PC-3 (cell line): ENCODE data around the gene ANKS1B. TPM values are rescaled to one million over a fixed set of nuclear protein-coding genes. Genes with fewer than 3 reads are reported as not detected.
A peak's percentile ranks its signal among the peaks of the same experiment; 100 is the strongest.

Experiments used
- ATAC-seq: fragments of 200-7000 bp; cut with Tn5 transposase; 2 replicates; pipeline ENCODE4 v1.9.1; 2020; ENCODE audit warnings: mild to moderate bottlenecking, moderate library complexity
- BruUV-seq: library from RNA; stranded (reverse); fragments of 400-500 nt; replicated peaks from 2 replicates; lab custom pipeline; 2021; lab: Mats Ljungman, UMichigan
- CTCF ChIA-PET: fragments of 300-600 bp; sonication (Branson Sonifier 250); formaldehyde crosslinking; loops from one replicate; lab custom pipeline; 2022; ENCODE audit warnings: antibody characterized with exemption; lab: Charles Lee
- POLR2A ChIA-PET: fragments of 300-600 bp; sonication (Branson Sonifier 250); formaldehyde crosslinking; loops from one replicate; lab custom pipeline; 2022; ENCODE audit warnings: antibody characterized with exemption; ENCODE audit not compliant: unreplicated experiment; lab: Charles Lee
- DNase-seq: peaks from one replicate; pipeline ENCODE4 v3.0.0-alpha.2; 2015
- H2AFZ ChIP-seq: fragments of 300-600 bp; sonication (generic); 2 replicates; pipeline ENCODE4 v1.6.0; 2016; ENCODE audit warnings: antibody characterized with exemption, low read length
- H3F3A ChIP-seq: fragments of 300-600 bp; sonication (generic); one replicate; pipeline ENCODE4 v1.6.0; 2017; ENCODE audit warnings: antibody characterized with exemption, low read length, control low read depth, mild to moderate bottlenecking; ENCODE audit not compliant: unreplicated experiment
- H3K27ac ChIP-seq: fragments of 300-600 bp; sonication (generic); 2 replicates; pipeline ENCODE4 v1.5.1; 2016; ENCODE audit warnings: mild to moderate bottlenecking, low read length
- H3K27me3 ChIP-seq: fragments of 300-600 bp; sonication (generic); 2 replicates; pipeline ENCODE4 v1.6.1; 2016; ENCODE audit warnings: low read length, mixed read lengths
- H3K36me3 ChIP-seq: fragments of 300-600 bp; sonication (generic); 2 replicates; pipeline ENCODE4 v1.6.1; 2016; ENCODE audit warnings: low read depth, mixed run types, low read length, mixed read lengths
- H3K4me1 ChIP-seq: fragments of 300-600 bp; sonication (generic); 2 replicates; pipeline ENCODE4 v1.5.1; 2016; ENCODE audit warnings: low read length; ENCODE audit not compliant: insufficient read depth
- H3K4me2 ChIP-seq: fragments of 300-600 bp; sonication (generic); 2 replicates; pipeline ENCODE4 v1.6.0; 2016; ENCODE audit warnings: low read length
- H3K4me3 ChIP-seq: fragments of 300-600 bp; sonication (generic); 2 replicates; pipeline ENCODE4 v1.5.1; 2016; ENCODE audit warnings: mild to moderate bottlenecking, low read length, mixed read lengths
- H3K79me2 ChIP-seq: fragments of 300-600 bp; sonication (generic); 2 replicates; pipeline ENCODE4 v1.6.1; 2017; ENCODE audit warnings: low read length, mixed read lengths
- H3K9ac ChIP-seq: fragments of 300-600 bp; sonication (generic); 2 replicates; pipeline ENCODE4 v1.6.0; 2016; ENCODE audit warnings: mild to moderate bottlenecking, low read length
- H3K9me2 ChIP-seq: fragments of 300-600 bp; sonication (generic); replicated peaks from 2 replicates; pipeline ENCODE4 v1.6.1; 2016; ENCODE audit warnings: mixed run types, low read length, mixed read lengths
- H3K9me3 ChIP-seq: fragments of 300-600 bp; sonication (generic); 2 replicates; pipeline ENCODE4 v1.6.1; 2016; ENCODE audit warnings: low read length, mixed read lengths
- H4K20me1 ChIP-seq: fragments of 300-600 bp; sonication (generic); 2 replicates; pipeline ENCODE4 v1.6.1; 2016; ENCODE audit warnings: low read length, mixed read lengths
- CTCF ChIP-seq: fragments of 300-600 bp; sonication (generic); conservative IDR thresholded peaks from 2 replicates; pipeline ENCODE4 v1.5.1; 2017; ENCODE audit warnings: antibody characterized with exemption, low read depth, mild to moderate bottlenecking, low read length
- EZH2 ChIP-seq: fragments of 300-600 bp; sonication (generic); IDR thresholded peaks from one replicate; pipeline ENCODE4 v1.6.1; 2017; ENCODE audit warnings: antibody characterized with exemption, mild to moderate bottlenecking, low read length; ENCODE audit not compliant: unreplicated experiment
- EZH2phosphoT487 ChIP-seq: fragments of 300-600 bp; sonication (generic); IDR thresholded peaks from 2 replicates; pipeline ENCODE4 v1.6.1; 2018; ENCODE audit warnings: mild to moderate bottlenecking, antibody characterized with exemption, low read length, borderline replicate concordance
- intact Hi-C: fragments of 100-400 bp; cut with micrococcal nuclease; formaldehyde crosslinking; loops from 2 replicates; pipeline ENCODE4 v1.9.0; 2023
- total RNA-seq: library from RNA; depleted of rRNA; stranded (reverse); fragments of >200 nt; gene quantifications from 2 replicates; pipeline ENCODE4 v1.2.3, GENCODE V29; 2014

ANKS1B gene
- total RNA-seq, 1 experiment from 2014 or later = 0.07 TPM

- H2AFZ ChIP-seq = no peak overlapping the region
- H4K20me1 ChIP-seq = no peaks in the 10 kb centered on the region
- H3K4me1 ChIP-seq = no peaks in the 10 kb centered on the region
- H3K4me2 ChIP-seq = no peak overlapping the region
- H3K9me2 ChIP-seq = no peaks in the 10 kb centered on the region
- H3K36me3 ChIP-seq = no peaks in the 10 kb centered on the region
- intact Hi-C loops = no loop called here
- no peaks in the 10 kb centered on the region for H3F3A ChIP-seq
- no peak overlapping the region for H3K27ac ChIP-seq
- no peak overlapping the region for H3K9ac ChIP-seq
- DNase-seq = no peak
- peaks cover 8% of the 10 kb centered on the region; the same call in 1 of the 2 replicates for H3K27me3 ChIP-seq
- H3K79me2 ChIP-seq = no peaks in the 10 kb centered on the region
- ATAC-seq = no peak
- H3K4me3 ChIP-seq = no peak overlapping the region
- no peaks in the 10 kb centered on the region for H3K9me3 ChIP-seq
- ChIA-PET POLR2A (no interaction called here), CTCF (interaction anchor here (0.6 kb wide), 1 partner anchor 328 kb away, joined by 4 read pairs; no protein-coding TSS in a partner anchor)
- BruUV-seq = no TSS peak
- TF ChIP-seq EZH2phosphoT487 (no peak), EZH2 (no peak), CTCF (no peak)
Measured at GRCh38 chr12:99259040-99259934, 725.4 kb downstream of the ANKS1B start.

GRCh38 chr12:99257672-99258071 lies 727.1 kb downstream of the ANKS1B start:
- Histone ChIP-seq H3K4me1 (no peaks in the 10 kb centered on the region), H4K20me1 (no peaks in the 10 kb centered on the region), H3K9me2 (no peaks in the 10 kb centered on the region), H2AFZ (no peak overlapping the region), H3K4me2 (no peak overlapping the region), H3K27me3 (peaks cover 8% of the 10 kb centered on the region; the same call in 1 of the 2 replicates), H3K9me3 (no peaks in the 10 kb centered on the region), H3K27ac (no peak overlapping the region), H3F3A (no peaks in the 10 kb centered on the region), H3K79me2 (no peaks in the 10 kb centered on the region), H3K9ac (no peak overlapping the region), H3K36me3 (no peaks in the 10 kb centered on the region), H3K4me3 (no peak overlapping the region)
- CTCF ChIA-PET = no interaction called here
- no peak for ATAC-seq
- DNase-seq = no peak
- no TSS peak for BruUV-seq
- intact Hi-C loops = no loop called here
- POLR2A ChIA-PET = no interaction called here
- TF ChIP-seq EZH2 (no peak), CTCF (no peak), EZH2phosphoT487 (no peak)

GRCh38 chr12:99253068-99253467 lies 731.7 kb downstream of the ANKS1B start:
- no TSS peak for BruUV-seq
- no peak overlapping the region for H3K27ac ChIP-seq
- no peaks in the 10 kb centered on the region for H3K79me2 ChIP-seq
- no peaks in the 10 kb centered on the region for H4K20me1 ChIP-seq
- no peaks in the 10 kb centered on the region for H3K9me3 ChIP-seq
- no peaks in the 10 kb centered on the region for H3F3A ChIP-seq
- no peak overlapping the region for H2AFZ ChIP-seq
- no peaks in the 10 kb centered on the region for H3K36me3 ChIP-seq
- no peak overlapping the region for H3K9ac ChIP-seq
- ATAC-seq (peak; percentile 53), DNase-seq (peak; percentile 32)
- TF ChIP-seq EZH2 = no peak
- peak; percentile 59 for TF ChIP-seq CTCF
- ChIA-PET POLR2A (no interaction called here), CTCF (no interaction called here)
- intact Hi-C loops = no loop called here
- no peak overlapping the region for H3K4me2 ChIP-seq
- H3K4me3 ChIP-seq = no peak overlapping the region
- H3K4me1 ChIP-seq = no peaks in the 10 kb centered on the region
- H3K9me2 ChIP-seq = no peaks in the 10 kb centered on the region
- H3K27me3 ChIP-seq = peaks cover 6% of the 10 kb centered on the region; the same call in 1 of the 2 replicates
